HG03196 (cell line): Measurements from ENCODE around the gene DOCK10.

Experiments
- ATAC-seq: cut with Tn5 transposase; IDR thresholded peaks from one replicate; pipeline ENCODE4 v1.9.1; 2021; ENCODE audit not compliant: unreplicated experiment

DOCK10 gene

GRCh38 chr2:224885291-224885690, 157.0 kb downstream of the DOCK10 start:
- no peak for ATAC-seq

DNA sequence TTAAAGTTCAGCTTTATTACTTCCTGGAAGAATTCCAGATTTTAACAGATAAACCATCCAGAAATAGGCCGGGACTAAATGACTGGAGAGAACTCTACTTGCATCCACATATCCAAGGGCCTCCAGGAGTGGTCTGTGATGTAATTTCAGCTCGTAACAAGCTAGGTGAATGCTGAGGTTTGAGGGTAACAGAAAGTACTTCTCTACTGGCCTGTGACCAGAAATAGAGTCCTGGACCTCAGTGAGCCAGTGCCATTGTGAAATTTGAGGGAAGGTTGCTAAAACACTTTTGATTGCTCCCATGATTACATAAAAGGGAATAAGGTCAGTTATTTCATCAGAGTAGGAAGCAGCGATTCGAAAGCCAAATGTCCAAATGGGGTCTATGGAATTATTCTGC, 158.1 kb downstream of the DOCK10 start:
- ATAC-seq: no peak

GRCh38 chr2:224883700-224884099, 158.6 kb downstream of the DOCK10 start:
- ATAC-seq: no peak

GRCh38 chr2:224883172-224883516, 159.1 kb downstream of the DOCK10 start:
- no peak for ATAC-seq

- ATAC-seq: no peak
Observed at GRCh38 chr2:224882291-224883171, 159.7 kb downstream of the DOCK10 start.

- ATAC-seq: no peak
Observed at GRCh38 chr2:224881846-224882245, 160.4 kb downstream of the DOCK10 start.

- no peak for ATAC-seq
Observed at GRCh38 chr2:224876522-224876921, 165.7 kb downstream of the DOCK10 start.

- peak; percentile 69 for ATAC-seq
Observed at GRCh38 chr2:224875841-224876240, 166.4 kb downstream of the DOCK10 start.

- no peak for ATAC-seq
Observed at GRCh38 chr2:224875153-224875552, 167.1 kb downstream of the DOCK10 start.

- no peak for ATAC-seq
Observed at GRCh38 chr2:224871813-224872212, 170.5 kb downstream of the DOCK10 start.

GRCh38 chr2:224870341-224870740, 171.9 kb downstream of the DOCK10 start:
- ATAC-seq: no peak

- no peak for ATAC-seq
Observed at GRCh38 chr2:224869601-224870233, 172.6 kb downstream of the DOCK10 start.

GRCh38 chr2:224865016-224865415, 177.3 kb downstream of the DOCK10 start:
- ATAC-seq: no peak

DNA sequence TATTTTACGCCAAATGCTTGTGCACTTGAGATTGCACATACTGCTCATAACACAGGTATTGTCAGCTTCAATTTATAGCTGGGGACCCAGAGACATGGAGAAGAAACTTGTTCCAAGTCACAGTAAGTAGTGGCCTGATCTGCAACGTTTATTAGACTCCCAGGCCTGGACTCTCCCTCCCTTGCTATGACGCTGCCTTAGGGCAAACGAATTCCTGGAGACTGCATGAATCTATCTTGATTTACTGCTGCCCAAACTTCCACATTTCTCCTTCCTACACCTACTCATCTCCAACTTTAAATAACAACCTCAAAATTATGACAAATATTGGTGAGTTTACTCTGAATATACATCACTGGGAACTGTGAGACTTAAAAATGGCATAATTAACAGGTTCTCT, 181.0 kb downstream of the DOCK10 start:
- no peak for ATAC-seq

DNA sequence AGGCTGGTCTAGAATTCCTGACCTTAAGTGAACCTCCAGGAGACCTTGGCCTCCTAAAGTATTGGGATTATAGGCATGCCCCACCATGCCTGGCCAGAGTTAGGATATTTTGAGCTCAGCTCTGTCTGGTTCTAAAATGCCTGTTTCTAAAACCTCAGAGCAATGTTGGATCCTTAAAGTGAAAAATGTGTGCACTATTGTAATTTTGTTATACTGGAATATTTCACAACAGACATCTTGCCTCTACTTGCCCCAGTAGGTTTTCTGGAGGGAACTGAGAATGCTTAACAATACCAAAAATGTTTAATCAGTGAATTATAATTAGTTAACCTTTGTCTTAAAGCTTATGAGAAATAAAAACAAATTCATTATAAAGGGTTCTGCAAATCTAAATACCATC, 181.5 kb downstream of the DOCK10 start:
- no peak for ATAC-seq

DNA sequence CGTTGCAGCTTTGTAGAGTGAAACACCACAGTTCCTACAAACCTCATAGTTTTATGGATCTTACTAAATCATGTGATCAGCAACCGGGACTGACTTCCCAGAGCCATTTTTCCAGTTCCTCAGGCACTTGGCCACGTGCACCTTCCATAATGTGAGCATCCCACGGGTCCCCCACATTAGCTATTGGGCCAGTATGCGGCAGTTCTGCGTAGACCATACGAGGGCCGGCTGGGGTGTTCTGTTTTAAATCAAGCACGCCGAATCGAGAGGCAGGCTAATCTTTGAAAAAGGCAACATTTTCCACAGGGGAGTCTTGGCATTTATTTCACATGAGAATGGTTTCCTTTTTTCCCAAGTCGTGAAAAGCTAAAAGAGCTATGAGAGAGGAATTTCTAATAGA, 190.5 kb downstream of the DOCK10 start:
- no peak for ATAC-seq

- ATAC-seq: no peak
Observed at GRCh38 chr2:224850081-224850480, 192.2 kb downstream of the DOCK10 start.

- no peak for ATAC-seq
Observed at GRCh38 chr2:224849264-224849663, 193.0 kb downstream of the DOCK10 start.

DNA sequence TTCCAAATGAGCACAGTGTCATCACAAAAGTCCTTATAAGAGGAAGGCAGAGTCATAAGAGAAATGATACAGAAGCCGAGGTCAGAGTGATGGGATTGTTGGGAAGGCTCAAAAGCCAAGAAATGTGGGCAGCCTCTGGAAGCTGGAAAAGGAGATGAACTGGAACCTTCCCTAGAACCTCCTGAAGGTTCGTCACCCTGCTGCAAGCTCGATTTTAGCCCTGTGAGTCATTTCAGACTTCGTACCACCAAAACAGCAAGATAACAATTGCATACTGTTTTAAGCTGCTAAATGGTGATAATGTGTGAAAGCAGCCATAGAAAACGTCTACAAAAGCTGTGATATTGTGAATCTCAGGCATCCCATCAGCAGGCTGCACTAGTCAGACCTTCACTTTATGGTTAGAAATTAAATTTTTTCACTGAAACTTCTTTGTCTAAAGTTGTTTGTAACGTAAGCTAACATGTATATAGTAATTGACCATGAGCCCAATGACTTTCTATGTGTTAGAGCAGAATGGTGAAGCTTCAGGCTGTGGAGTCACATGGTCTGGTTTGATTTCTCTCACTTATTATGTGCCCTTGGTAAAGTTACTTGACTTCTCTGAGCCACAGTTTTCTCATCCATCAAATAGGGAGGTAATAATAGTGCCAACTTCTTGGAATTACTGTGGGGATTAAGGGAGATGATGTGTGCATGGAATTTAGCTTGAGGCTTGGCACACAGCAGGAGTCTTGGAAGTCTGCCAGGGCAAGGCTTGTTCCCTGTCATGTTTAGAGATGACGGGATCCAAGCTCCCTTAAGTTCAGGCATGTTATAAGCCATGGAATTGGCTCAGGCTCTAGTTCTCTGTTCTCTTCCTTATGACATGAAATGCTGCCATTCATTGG, 194.1 kb downstream of the DOCK10 start:
- no peak for ATAC-seq

GRCh38 chr2:224847381-224847780, 194.9 kb downstream of the DOCK10 start:
- ATAC-seq: no peak

- ATAC-seq: no peak
Observed at GRCh38 chr2:224846686-224847085, 195.6 kb downstream of the DOCK10 start.

- no peak for ATAC-seq
Observed at GRCh38 chr2:224846161-224846560, 196.1 kb downstream of the DOCK10 start.
